HepG2 (cell line): ENCODE measurements around the gene EHD1. TPM values are rescaled to one million over a fixed set of nuclear protein-coding genes. Genes with fewer than 3 reads are reported as not detected.

Source experiments
- ARNT2 ChIP-seq: sonication (generic); formaldehyde crosslinking; IDR thresholded peaks from 2 replicates; pipeline ENCODE4 v1.8.0; 2022; ENCODE audit warnings: mild to moderate bottlenecking, low read depth, missing genetic modification reagents, moderate library complexity
- ATF7-NPFF ChIP-seq: sonication (generic); formaldehyde crosslinking; IDR thresholded peaks from 2 replicates; pipeline ENCODE4 v1.8.1; 2023; ENCODE audit warnings: mild to moderate bottlenecking, low read depth, missing genetic modification reagents, moderate library complexity
- DNMT1 ChIP-seq: sonication (generic); formaldehyde crosslinking; IDR thresholded peaks from 2 replicates; pipeline ENCODE4 v1.5.1; 2020; ENCODE audit warnings: mild to moderate bottlenecking, missing genetic modification reagents
- ETS1 ChIP-seq: sonication (generic); formaldehyde crosslinking; IDR thresholded peaks from 2 replicates; pipeline ENCODE4 v1.4.0; 2020; ENCODE audit warnings: missing genetic modification reagents
- FOXA1 ChIP-seq, 2 experiments: fragments of 450-650 bp in 1 of 2; sonication (generic) in 1 of 2; formaldehyde crosslinking in 1 of 2; IDR thresholded peaks; 2 replicates each; pipeline versions ENCODE4 v1.4.0 to v1.6.1; 2016 to 2020; ENCODE audit warnings: missing genetic modification reagents in 1 of 2
- KAT2B ChIP-seq: fragments of 150-350 bp; IDR thresholded peaks from 2 replicates; pipeline ENCODE4 v1.6.1; 2014; ENCODE audit warnings: low read depth, low read length, borderline replicate concordance
- KLF11 ChIP-seq: IDR thresholded peaks from 2 replicates; pipeline ENCODE4 v1.6.1; 2016; ENCODE audit warnings: missing compliant biosample characterization
- MAF1 ChIP-seq: sonication (generic); formaldehyde crosslinking; IDR thresholded peaks from 2 replicates; pipeline ENCODE4 v1.5.0; 2020; ENCODE audit warnings: missing genetic modification reagents, borderline replicate concordance
- SP2 ChIP-seq: sonication (generic); formaldehyde crosslinking; IDR thresholded peaks from 2 replicates; pipeline ENCODE4 v1.5.1; 2020; ENCODE audit warnings: mild to moderate bottlenecking, missing genetic modification reagents
- TAF1 ChIP-seq: sonication (generic); formaldehyde crosslinking; IDR thresholded peaks from 2 replicates; pipeline ENCODE4 v1.4.0; 2020; ENCODE audit warnings: missing genetic modification reagents
- TEAD3 ChIP-seq: optimal IDR thresholded peaks from 2 replicates; pipeline ENCODE3; 2016; ENCODE audit warnings: borderline replicate concordance
- THAP11 ChIP-seq: IDR thresholded peaks from 2 replicates; pipeline ENCODE4 v1.6.1; 2016; ENCODE audit warnings: missing biosample characterization, missing genetic modification reagents
- TOPORS ChIP-seq: sonication (generic); formaldehyde crosslinking; IDR thresholded peaks from 2 replicates; pipeline ENCODE4 v1.8.0; 2023; ENCODE audit warnings: mild to moderate bottlenecking, missing genetic modification reagents
- ZFP36L2 ChIP-seq: sonication (generic); formaldehyde crosslinking; IDR thresholded peaks from 2 replicates; pipeline ENCODE4 v1.4.0; 2020; ENCODE audit warnings: missing genetic modification reagents
- ZFP82 ChIP-seq: sonication (generic); formaldehyde crosslinking; IDR thresholded peaks from 2 replicates; pipeline ENCODE4 v1.5.1; 2020; ENCODE audit warnings: mild to moderate bottlenecking, missing genetic modification reagents, borderline replicate concordance
- ZFX ChIP-seq: sonication (generic); formaldehyde crosslinking; IDR thresholded peaks from 2 replicates; pipeline ENCODE4 v1.4.0; 2020; ENCODE audit warnings: mild to moderate bottlenecking, low read depth, missing genetic modification reagents, moderate library complexity
- ZNF225 ChIP-seq: sonication (generic); formaldehyde crosslinking; IDR thresholded peaks from 2 replicates; pipeline ENCODE4 v1.4.0; 2020; ENCODE audit warnings: mild to moderate bottlenecking, missing genetic modification reagents
- ZNF234 ChIP-seq: sonication (generic); formaldehyde crosslinking; conservative IDR thresholded peaks from 2 replicates; pipeline ENCODE4 v1.5.1; 2020; ENCODE audit warnings: mild to moderate bottlenecking, missing genetic modification reagents
- ZNF3 ChIP-seq: IDR thresholded peaks from 2 replicates; pipeline ENCODE4 v1.7.0; 2017; ENCODE audit warnings: inconsistent platforms
- ZNF614 ChIP-seq: IDR thresholded peaks from 2 replicates; pipeline ENCODE4 v1.6.1; 2018; ENCODE audit warnings: missing biosample characterization, missing genetic modification reagents, inconsistent platforms, borderline replicate concordance
- ZNF644 ChIP-seq: IDR thresholded peaks from 2 replicates; pipeline ENCODE4 v1.6.1; 2016; ENCODE audit warnings: low read depth
- ZNF788 ChIP-seq: sonication (generic); formaldehyde crosslinking; IDR thresholded peaks from 2 replicates; pipeline ENCODE4 v1.5.0; 2020; ENCODE audit warnings: mild to moderate bottlenecking, missing genetic modification reagents, borderline replicate concordance
- polyA plus RNA-seq, 8 experiments: library from polyadenylated mRNA; depleted of rRNA in 3 of 8; stranded (reverse) in 7 of 8; unstranded in 1 of 8; fragments of >200 nt; fragmentation: Illumina TruSeq in 4 of 8; extraction: Trizol in 4 of 8; gene quantifications; 2 replicates each; pipeline versions ENCODE4 v1.2.1 to v1.2.3, GENCODE V29; 2011 to 2016; ENCODE audit warnings: low read depth in 4 of 8, missing spikeins in 1 of 8, mixed read lengths in 1 of 8; ENCODE audit not compliant: insufficient read depth in 1 of 8
- total RNA-seq, 5 experiments: library from RNA; depleted of rRNA; stranded (reverse); fragments of >200 nt; fragmentation: Illumina TruSeq; extraction: Trizol; gene quantifications; 2 replicates each; pipeline ENCODE4 v1.2.3, GENCODE V29; 2016; ENCODE audit warnings: low read depth in 1 of 5
- TF ChIP-seq, protein P1 (sequence below): sonication (generic); formaldehyde crosslinking; IDR thresholded peaks from 2 replicates; pipeline ENCODE4 v1.4.0; 2020; ENCODE audit warnings: missing genetic modification reagents, low read depth, mild to moderate bottlenecking, borderline replicate concordance
- TF ChIP-seq, protein P2 (sequence below): sonication (generic); formaldehyde crosslinking; IDR thresholded peaks from 2 replicates; pipeline ENCODE4 v1.4.0; 2020; ENCODE audit warnings: low read depth, mild to moderate bottlenecking, missing genetic modification reagents
- TF ChIP-seq, protein P3 (sequence below): sonication (generic); formaldehyde crosslinking; IDR thresholded peaks from 2 replicates; pipeline ENCODE4 v1.4.0; 2020; ENCODE audit warnings: mild to moderate bottlenecking, missing genetic modification reagents
- TF ChIP-seq, protein P4 (sequence below): sonication (generic); formaldehyde crosslinking; conservative IDR thresholded peaks from 2 replicates; pipeline ENCODE4 v1.8.1; 2023; ENCODE audit warnings: missing genetic modification reagents

EHD1 gene
- total and polyA plus RNA-seq, 2 of the 13 experiments (the other 11 are each of a cell fraction or from before 2014, with no cell fraction given), result 23.6 to 26.6 TPM

- TF ChIP-seq, protein P1, sequence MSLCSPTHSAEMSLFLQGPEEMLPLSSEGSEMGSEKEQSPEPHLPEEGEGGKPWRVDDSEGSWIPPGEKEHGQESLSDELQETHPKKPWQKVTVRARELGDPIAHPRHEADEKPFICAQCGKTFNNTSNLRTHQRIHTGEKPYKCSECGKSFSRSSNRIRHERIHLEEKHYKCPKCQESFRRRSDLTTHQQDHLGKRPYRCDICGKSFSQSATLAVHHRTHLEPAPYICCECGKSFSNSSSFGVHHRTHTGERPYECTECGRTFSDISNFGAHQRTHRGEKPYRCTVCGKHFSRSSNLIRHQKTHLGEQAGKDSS (CRISPR knock-in tag), result no peak
- TF ChIP-seq ZNF788 (CRISPR knock-in tag) (no peak), ATF7-NPFF (CRISPR knock-in tag) (no peak), KLF11 (CRISPR knock-in tag) (no peak), ZFP36L2 (no peak), TEAD3 (no peak), ZFP82 (CRISPR knock-in tag) (no peak), ZNF3 (no peak), FOXA1 (IDR thresholded peaks at IDR 0.05) (no peak), FOXA1 (CRISPR knock-in tag; IDR thresholded peaks at IDR 0.05) (no peak), ZNF225 (CRISPR knock-in tag) (no peak), ZNF644 (CRISPR knock-in tag) (no peak), ZFX (peak; percentile 38; the same call in 1 of the 2 replicates), ARNT2 (no peak), THAP11 (CRISPR knock-in tag) (no peak), TAF1 (CRISPR knock-in tag) (no peak), ETS1 (CRISPR knock-in tag) (no peak), ZNF614 (CRISPR knock-in tag) (no peak), ZNF234 (CRISPR knock-in tag) (no peak), MAF1 (CRISPR knock-in tag) (no peak), DNMT1 (CRISPR knock-in tag) (no peak), SP2 (CRISPR knock-in tag) (no peak; the same call in 1 of the 2 replicates), TOPORS (CRISPR knock-in tag) (0 out of 2 replicates have a peak, but pooled peaks have one; percentile 8), KAT2B (no peak)
- TF ChIP-seq, protein P2, sequence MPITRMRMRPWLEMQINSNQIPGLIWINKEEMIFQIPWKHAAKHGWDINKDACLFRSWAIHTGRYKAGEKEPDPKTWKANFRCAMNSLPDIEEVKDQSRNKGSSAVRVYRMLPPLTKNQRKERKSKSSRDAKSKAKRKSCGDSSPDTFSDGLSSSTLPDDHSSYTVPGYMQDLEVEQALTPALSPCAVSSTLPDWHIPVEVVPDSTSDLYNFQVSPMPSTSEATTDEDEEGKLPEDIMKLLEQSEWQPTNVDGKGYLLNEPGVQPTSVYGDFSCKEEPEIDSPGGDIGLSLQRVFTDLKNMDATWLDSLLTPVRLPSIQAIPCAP, result no peak
- TF ChIP-seq, protein P3, sequence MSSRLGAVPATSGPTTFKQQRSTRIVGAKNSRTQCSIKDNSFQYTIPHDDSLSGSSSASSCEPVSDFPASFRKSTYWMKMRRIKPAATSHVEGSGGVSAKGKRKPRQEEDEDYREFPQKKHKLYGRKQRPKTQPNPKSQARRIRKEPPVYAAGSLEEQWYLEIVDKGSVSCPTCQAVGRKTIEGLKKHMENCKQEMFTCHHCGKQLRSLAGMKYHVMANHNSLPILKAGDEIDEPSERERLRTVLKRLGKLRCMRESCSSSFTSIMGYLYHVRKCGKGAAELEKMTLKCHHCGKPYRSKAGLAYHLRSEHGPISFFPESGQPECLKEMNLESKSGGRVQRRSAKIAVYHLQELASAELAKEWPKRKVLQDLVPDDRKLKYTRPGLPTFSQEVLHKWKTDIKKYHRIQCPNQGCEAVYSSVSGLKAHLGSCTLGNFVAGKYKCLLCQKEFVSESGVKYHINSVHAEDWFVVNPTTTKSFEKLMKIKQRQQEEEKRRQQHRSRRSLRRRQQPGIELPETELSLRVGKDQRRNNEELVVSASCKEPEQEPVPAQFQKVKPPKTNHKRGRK, result no peak
- TF ChIP-seq, protein P4, sequence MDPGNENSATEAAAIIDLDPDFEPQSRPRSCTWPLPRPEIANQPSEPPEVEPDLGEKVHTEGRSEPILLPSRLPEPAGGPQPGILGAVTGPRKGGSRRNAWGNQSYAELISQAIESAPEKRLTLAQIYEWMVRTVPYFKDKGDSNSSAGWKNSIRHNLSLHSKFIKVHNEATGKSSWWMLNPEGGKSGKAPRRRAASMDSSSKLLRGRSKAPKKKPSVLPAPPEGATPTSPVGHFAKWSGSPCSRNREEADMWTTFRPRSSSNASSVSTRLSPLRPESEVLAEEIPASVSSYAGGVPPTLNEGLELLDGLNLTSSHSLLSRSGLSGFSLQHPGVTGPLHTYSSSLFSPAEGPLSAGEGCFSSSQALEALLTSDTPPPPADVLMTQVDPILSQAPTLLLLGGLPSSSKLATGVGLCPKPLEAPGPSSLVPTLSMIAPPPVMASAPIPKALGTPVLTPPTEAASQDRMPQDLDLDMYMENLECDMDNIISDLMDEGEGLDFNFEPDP, result no peak
Measured at GRCh38 chr11:64891215-64891848, 12.9 kb upstream of the EHD1 start (continued).
